Activated T-cell treated with anti-CD3 and anti-CD28 coated beads, Interleukin-2, amount 50 U/mL, for 24 hours (primary cell): Measurements from ENCODE around the gene HTT.

Experiments
- DNase-seq: peaks from one replicate; pipeline ENCODE4 v3.0.0-alpha.2; 2020
- H3K27ac Mint-ChIP-seq: 2 replicates; pipeline ENCODE4 v1.8.0; 2020; ENCODE audit warnings: mild to moderate bottlenecking, mixed read lengths
- H3K27me3 Mint-ChIP-seq: 2 replicates; pipeline ENCODE4 v1.8.0; 2020; ENCODE audit warnings: mixed read lengths
- H3K36me3 Mint-ChIP-seq: 2 replicates; pipeline ENCODE4 v1.8.0; 2020; ENCODE audit warnings: low read depth, mixed read lengths
- H3K4me1 Mint-ChIP-seq: 2 replicates; pipeline ENCODE4 v1.8.0; 2020; ENCODE audit warnings: low read depth, mixed read lengths
- H3K4me3 Mint-ChIP-seq: 2 replicates; pipeline ENCODE4 v1.8.0; 2020; ENCODE audit warnings: mild to moderate bottlenecking, moderate library complexity, mixed read lengths
- H3K9me3 Mint-ChIP-seq: 2 replicates; pipeline ENCODE4 v1.8.0; 2020; ENCODE audit warnings: mixed read lengths

The HTT gene

DNA sequence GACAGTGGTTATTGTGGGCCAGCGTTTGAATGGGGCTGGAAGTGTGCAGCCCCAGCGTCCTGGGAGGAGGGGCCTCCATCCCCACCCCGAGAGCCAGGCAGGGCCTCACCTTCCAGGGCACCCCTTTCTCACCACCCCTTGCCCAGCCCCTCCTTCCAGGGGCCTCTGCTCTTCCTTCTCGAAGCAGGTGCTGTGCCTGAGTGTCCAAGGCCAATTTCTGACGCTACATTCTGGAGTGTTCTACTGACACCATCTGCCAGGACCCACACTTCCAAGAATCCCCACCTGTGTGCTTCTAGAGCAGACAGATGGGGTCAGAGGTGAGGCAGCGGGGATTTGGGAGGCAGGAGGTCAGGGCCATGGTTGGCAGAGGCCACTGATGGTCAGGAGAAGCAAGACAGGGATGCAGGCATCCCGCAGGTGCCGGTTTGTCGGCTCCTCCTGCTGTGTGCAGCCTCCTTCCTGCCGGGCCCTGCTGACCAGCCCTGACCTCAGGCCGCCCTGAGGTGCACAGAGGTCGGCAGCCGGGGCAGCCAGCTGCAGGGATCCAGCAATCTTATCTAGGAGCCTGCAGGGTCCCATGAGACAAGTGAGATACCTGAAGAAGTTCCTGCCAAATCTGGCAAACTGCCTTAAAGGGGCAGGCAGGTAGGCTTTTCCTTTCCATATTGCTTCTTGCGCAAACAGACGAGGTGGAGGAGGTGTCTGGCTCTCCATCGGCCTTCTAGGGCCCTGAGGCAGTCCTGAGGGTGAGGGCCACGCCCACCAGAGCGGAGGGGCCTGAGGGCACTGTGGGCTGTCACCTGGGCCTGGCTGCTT lies 193.3 kb downstream of the HTT start:
- Mint-ChIP-seq H3K4me1 (no peaks in the 10 kb centered on the region), H3K27ac (no peak overlapping the region), H3K4me3 (no peak overlapping the region), H3K27me3 (no peaks in the 10 kb centered on the region), H3K9me3 (no peaks in the 10 kb centered on the region), H3K36me3 (no peaks in the 10 kb centered on the region)
- no peak for DNase-seq

DNA sequence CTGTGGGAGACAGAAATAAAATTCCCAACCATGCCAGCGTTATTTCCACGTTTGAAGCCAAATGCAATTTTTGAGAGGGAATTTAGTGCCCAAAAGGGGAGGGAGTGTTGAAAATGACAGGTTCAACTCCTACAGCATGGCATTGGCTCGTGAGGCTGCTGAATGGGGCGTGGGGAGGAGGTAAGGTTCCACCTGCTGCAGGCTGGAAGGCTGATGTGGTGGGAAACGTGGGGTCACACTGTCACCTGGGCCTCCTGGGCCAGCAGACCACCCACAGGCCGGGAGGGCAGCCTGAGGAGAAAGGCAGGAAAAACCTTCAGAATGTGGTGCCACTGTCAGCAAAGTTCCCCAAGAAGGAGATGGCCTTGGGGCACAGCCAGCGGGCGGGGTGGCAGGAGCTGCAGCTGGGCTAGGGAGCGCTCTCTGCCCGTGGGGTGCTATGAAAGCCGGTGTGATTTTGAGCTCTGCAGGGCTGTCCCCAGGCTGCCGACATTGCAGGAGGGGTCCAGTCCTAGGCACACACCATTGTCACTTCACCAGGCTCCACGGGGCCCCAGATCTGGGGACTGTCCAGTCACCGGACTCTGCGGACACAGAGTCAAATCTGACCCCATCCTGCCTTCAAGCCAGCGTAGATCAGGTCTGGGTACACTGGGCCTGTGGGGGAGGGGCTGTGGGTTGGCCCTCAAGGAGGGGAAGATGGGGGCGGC lies 194.1 kb downstream of the HTT start:
- Mint-ChIP-seq H3K4me1 (no peaks in the 10 kb centered on the region), H3K9me3 (no peaks in the 10 kb centered on the region), H3K36me3 (no peaks in the 10 kb centered on the region), H3K27me3 (no peaks in the 10 kb centered on the region), H3K27ac (no peak overlapping the region), H3K4me3 (no peak overlapping the region)
- DNase-seq = no peak

DNA sequence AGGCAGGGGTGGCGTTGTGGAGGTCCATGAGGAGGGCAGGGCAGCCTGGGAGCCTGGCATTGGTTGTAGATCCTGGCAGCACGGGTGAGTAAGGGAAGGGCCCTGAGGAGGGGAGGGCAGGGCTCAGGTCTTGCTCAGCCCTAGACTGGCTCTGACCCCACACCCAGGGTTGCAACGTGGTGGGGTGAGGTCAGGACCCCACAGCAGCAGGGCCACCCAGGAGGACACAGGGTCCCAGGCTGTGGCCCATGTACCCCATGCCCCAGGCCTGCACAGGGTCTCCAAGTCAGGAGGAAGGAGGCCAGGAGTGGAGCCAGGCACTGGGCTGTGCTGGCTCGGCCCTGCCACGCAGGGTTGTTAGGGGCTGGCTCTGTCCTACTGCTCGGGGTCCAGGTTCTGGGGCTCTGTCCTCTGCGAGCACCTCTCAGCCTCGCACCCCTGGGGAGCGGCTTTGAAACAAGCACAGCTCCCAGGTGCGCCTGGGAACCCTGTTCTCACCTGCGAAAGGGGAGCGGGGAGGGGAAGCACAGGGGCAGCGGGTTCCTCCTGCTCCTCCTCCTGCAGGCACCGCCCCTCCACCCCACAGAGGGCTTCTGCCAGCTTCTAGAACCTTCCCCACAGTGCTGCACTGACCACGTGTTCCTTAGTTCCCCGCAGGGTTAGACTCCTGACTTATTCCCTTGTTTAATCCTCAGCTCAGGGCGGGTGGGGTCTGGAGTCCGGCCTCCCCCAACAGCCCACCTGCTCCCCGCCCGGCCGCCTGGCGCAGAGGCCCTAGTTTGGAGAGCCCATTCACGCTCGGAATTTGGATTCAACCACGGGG lies 194.8 kb downstream of the HTT start:
- Mint-ChIP-seq H3K4me1 (no peaks in the 10 kb centered on the region), H3K36me3 (no peaks in the 10 kb centered on the region), H3K27ac (no peak overlapping the region), H3K4me3 (no peak overlapping the region), H3K9me3 (no peaks in the 10 kb centered on the region), H3K27me3 (no peaks in the 10 kb centered on the region)
- no peak for DNase-seq

DNA sequence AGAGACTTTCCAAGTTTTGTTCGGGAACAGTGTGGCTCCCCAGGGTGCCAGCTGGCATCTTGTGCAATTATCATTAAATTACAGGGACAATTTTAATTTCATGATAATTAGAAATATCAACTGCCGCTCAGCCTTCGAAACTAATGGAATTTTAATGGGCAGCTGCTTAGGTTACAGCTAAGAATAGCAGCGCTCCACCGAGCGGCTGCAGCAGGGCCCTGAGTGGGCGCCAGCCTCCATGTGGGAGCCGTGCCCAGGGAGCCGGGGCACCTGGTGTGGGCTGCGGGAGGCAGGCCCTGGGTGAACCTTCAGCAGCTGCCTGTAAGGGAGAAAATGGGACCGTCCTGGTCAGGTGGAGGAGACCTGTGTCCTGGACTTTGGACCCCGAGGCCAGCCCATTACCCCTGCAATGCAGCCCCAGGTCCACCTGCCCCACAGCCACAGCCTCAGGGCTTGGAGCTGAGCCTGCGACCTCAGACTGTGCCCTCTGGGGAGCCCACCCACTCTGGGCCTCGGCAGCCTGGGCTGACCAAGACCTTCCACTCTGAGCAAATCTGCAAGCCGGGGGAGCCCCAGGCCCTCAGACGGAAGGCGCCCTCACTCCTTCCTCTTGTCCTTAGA lies 195.6 kb downstream of the HTT start:
- Mint-ChIP-seq H3K4me1 (no peaks in the 10 kb centered on the region), H3K27ac (no peak overlapping the region)
- no peak for DNase-seq

DNA sequence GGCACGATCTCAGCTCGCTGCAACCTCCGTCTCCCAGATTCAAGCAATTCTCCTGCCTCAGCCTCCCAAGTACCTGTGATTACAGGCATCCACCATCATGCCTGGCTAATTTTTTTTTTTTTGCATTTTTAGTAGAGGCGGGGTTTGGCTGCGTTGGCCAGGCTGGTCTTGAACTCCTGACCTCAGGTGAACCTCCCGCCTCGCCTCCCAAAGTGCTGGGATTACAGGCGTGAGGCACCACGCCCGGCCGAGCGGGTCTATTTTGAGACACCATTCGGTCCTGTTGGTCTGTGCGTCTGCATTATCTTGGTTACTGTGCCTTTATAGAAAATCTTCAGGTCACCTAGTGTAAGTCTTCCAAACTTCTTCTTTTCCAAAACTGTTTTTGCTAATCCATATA lies 196.7 kb downstream of the HTT start:
- Mint-ChIP-seq H3K27me3 (no peaks in the 10 kb centered on the region), H3K4me1 (no peaks in the 10 kb centered on the region), H3K36me3 (no peaks in the 10 kb centered on the region), H3K27ac (no peak overlapping the region), H3K4me3 (no peak overlapping the region), H3K9me3 (no peaks in the 10 kb centered on the region)
- no peak for DNase-seq

More for the DNA sequence above, 195.6 kb downstream of the HTT start:
- Mint-ChIP-seq H3K27me3 (no peaks in the 10 kb centered on the region), H3K36me3 (no peaks in the 10 kb centered on the region), H3K4me3 (no peak overlapping the region), H3K9me3 (no peaks in the 10 kb centered on the region)

DNA sequence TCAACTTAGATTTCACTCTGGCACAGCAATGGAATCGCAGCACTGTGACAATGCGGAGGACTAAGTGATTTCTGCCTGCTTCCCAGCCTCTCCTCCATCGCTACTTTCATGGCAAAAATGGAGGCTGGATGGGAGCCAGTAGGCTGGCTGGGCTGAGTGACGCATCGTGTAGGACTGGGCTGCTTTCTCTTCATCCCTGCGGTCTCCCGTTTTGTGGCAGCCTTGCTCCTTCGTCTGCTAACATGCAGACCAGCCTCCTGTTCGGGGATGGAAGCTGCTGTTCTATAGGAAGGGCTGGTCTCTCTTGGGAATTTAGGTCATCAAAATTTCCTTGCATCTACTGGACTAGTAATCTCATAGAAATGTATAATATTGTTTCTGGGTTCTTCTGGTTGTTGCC lies 202.5 kb downstream of the HTT start:
- DNase-seq = no peak
- H3K4me1 Mint-ChIP-seq = no peaks in the 10 kb centered on the region
- H3K27me3 Mint-ChIP-seq = no peaks in the 10 kb centered on the region
- H3K27ac Mint-ChIP-seq = no peak overlapping the region
- no peaks in the 10 kb centered on the region for H3K9me3 Mint-ChIP-seq
- H3K36me3 Mint-ChIP-seq = no peaks in the 10 kb centered on the region
- H3K4me3 Mint-ChIP-seq = no peak overlapping the region

DNA sequence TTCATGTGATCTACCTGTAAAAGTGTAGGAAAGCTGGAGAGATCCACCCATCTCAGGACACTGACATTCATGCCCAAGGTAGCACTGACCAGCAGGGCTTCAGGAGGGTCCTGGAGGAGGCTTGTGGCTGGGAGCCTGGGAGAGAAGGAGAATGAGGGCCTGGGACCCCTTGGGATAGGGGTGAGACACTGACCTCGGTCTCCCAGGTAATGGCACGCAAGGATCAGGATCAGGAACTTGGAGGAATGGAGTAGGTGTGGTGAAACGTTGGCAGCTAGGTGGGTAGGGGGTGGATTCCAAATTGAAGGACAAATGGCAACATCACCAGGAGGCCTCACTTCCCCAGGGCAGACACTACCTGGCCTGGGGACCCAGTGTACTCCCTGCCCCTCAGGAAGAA lies 206.0 kb downstream of the HTT start:
- no peak overlapping the region for H3K4me3 Mint-ChIP-seq
- DNase-seq = no peak
- no peaks in the 10 kb centered on the region for H3K27me3 Mint-ChIP-seq
- no peak overlapping the region for H3K27ac Mint-ChIP-seq
- H3K36me3 Mint-ChIP-seq = no peaks in the 10 kb centered on the region
- no peaks in the 10 kb centered on the region for H3K4me1 Mint-ChIP-seq
- peaks cover 4% of the 10 kb centered on the region for H3K9me3 Mint-ChIP-seq

DNA sequence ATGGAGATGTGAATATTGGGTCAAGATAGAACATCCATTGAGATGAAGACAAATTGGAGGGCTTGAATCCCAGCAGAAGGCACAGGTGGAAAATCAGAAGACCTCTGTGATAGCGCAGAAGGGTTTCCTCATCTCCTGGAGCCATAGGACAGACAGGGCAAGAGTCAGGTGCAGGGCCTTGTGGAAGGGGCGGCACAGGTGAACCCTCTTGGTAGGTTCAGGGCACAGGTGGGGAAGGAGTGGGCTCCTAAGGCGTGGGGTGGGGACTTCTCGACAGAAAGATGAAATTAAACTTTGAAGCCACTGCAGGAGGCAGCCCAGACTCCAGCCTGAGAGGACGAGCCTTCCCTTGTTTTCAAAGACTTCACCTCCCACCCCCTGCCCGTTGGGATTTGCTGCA lies 209.0 kb downstream of the HTT start:
- Mint-ChIP-seq H3K27me3 (peaks cover 15% of the 10 kb centered on the region), H3K36me3 (no peaks in the 10 kb centered on the region), H3K4me1 (peaks cover 3% of the 10 kb centered on the region), H3K4me3 (no peak overlapping the region), H3K9me3 (peaks cover 4% of the 10 kb centered on the region), H3K27ac (no peak overlapping the region)
- no peak for DNase-seq

DNA sequence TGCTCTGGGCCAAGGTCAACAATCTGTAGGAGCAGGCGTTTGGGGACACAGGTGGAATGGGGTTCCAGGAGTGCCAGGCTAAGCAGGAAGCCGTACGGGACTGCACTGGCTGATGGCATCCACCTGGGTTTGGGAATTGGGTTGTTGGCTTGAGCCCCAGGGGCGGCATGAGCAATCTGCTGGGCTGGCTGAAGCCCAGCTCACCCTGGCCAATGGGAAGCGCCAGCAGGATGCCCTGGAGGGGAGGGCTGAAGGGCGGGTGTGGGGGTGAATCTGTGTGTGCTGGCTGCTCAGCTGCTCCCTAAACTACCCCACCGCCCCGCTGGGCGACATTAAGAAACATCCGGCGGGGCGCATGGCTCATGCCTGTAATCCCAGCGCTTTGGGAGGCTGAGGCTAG lies 209.4 kb downstream of the HTT start:
- Mint-ChIP-seq H3K36me3 (no peaks in the 10 kb centered on the region), H3K4me1 (peaks cover 3% of the 10 kb centered on the region), H3K9me3 (peaks cover 4% of the 10 kb centered on the region), H3K4me3 (no peak overlapping the region), H3K27ac (no peak overlapping the region), H3K27me3 (peaks cover 15% of the 10 kb centered on the region)
- no peak for DNase-seq

DNA sequence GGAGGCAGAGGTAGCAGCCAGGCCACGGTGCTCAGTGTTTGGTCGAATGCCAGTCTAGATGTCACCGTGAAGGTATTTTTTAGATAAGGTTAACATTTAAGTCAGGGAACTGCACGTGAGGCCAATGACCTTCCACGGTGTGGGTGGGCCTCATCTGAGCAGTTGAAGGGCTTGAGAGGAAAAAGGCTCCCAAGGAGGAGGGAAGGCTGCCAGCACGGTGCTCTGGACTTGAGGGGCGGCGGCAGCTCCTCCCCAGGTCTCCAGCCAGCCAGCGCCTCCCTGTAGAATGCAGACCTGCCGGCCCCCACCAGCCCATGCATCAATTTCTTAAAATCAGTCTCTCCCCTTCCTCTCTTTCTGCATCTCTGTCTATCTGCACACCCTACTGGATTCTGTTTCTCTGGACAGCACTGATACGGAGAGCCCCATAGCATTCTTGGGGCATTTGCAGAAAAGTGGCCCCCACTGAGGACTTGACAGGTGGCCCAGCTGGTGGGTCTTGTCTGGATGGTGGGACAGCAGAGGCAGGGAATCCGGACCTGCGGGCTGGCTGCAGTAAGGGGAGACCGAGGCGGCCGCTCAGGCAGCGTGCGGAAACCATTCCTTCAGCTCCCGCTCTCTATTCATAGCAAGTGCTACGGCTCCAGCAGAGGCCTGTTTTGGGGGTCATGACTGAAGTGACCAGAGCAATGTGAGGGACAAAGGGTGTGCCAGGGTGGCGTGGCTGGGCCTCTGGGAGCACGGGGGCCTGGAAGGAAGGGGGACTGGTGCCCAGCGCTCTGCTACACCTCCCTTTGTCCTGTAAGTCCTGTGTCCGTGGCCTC lies 210.5 kb downstream of the HTT start:
- Mint-ChIP-seq H3K4me1 (peaks cover 3% of the 10 kb centered on the region), H3K36me3 (no peaks in the 10 kb centered on the region), H3K9me3 (peaks cover 4% of the 10 kb centered on the region), H3K27me3 (peaks cover 15% of the 10 kb centered on the region), H3K27ac (no peak overlapping the region), H3K4me3 (no peak overlapping the region)
- peak; percentile 11 for DNase-seq

DNA sequence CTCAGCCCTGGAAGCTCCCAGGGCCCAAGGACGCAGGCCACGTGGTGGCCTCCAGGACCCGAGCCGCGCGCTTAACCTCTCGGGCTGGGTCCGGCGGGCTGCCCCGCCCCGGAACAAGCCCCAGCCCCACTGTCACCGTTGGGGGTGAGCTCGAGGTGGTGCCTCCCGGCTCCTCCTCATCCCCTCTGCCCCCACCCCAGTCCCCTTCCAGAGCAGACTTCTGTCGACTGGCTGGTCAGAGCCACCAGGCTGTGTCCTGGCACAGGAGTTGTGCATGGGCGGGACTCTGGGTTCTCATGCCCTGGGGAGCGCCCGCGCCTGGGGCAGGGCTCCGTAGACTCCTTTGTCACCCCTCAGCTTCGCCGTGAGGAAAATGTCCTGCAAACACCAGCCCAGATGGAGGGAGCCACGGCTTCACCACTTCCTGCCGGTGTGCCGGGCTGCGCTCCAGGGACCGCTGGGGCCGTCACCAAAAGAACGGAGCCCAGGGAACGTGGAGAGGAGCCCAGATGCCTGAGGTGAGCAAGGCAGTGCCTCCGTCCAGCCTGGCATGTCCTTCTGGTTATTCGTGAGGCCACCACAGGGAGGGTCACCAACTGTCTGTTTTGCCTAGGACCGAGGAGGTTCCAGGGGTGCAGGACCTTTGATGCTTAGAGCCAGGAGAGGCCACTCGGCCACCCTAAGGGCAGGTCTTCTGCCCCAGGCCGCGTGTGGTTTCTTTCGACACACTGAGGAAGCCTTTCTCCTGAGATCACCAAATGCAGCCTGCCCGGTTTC lies 211.3 kb downstream of the HTT start:
- H3K27me3 Mint-ChIP-seq = peaks cover 20% of the 10 kb centered on the region
- H3K36me3 Mint-ChIP-seq = no peaks in the 10 kb centered on the region
- H3K27ac Mint-ChIP-seq = no peak overlapping the region
- no peak overlapping the region for H3K4me3 Mint-ChIP-seq
- DNase-seq = no peak
- peaks cover 4% of the 10 kb centered on the region for H3K9me3 Mint-ChIP-seq
- H3K4me1 Mint-ChIP-seq = peaks cover 3% of the 10 kb centered on the region

DNA sequence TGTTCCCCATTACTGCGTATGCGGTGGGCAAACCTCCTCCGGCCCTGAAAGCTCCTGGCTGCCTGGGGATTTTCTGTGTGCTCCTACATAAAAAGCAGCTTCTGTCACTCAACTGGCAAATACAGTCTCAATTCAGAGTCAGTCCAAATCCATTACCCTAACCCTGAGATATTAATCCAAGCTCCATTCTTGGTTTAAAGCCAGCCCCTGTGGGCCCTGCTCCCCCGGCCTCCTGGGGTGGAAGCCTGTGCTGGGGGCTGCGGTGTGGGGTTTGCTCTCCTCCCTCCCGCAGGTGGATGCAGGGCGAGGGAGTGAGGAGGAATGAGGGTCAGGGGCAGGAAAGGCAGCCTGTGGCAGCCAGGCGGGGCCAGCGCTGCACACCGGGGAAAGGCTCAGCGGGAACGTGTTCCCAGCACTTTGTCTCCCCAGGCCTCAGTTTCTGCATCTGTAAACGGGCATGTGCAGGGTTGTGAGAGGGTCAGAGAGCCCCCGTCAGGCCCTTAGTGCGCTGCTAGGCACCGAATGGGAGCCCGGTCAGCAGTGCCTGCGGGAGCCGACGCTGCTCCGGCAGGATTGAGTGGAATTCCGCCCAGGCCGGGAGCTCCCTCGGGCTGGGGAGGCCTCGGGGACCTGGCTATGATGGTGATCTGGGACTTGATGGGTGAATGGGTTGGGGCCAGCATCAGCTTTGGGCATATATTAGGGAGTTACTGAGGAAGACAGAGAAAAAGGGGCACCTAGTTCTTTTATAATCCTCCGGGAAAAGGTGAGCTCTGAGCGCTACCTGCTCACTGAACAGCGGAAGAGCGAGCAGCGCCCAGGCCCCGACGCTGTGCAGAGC lies 212.1 kb downstream of the HTT start:
- H3K4me1 Mint-ChIP-seq = peaks cover 6% of the 10 kb centered on the region
- H3K36me3 Mint-ChIP-seq = no peaks in the 10 kb centered on the region
- H3K27me3 Mint-ChIP-seq = peaks cover 22% of the 10 kb centered on the region
- no peak overlapping the region for H3K4me3 Mint-ChIP-seq
- peak; percentile 20 for DNase-seq
- peaks cover 4% of the 10 kb centered on the region for H3K9me3 Mint-ChIP-seq
- H3K27ac Mint-ChIP-seq = no peak overlapping the region
